HL-60 (cell line): ENCODE data around the gene DRD4.

Experiments used
- DNase-seq, 2 experiments: peaks; one replicate each; pipeline ENCODE4 v3.0.0-alpha.2; 2010 to 2020; ENCODE audit warnings: low read depth in 1 of 2, low spot score in 1 of 2
- H3K27ac ChIP-seq: fragments of 250-450 bp; sonication (Bioruptor Pico); replicated peaks from 2 replicates; pipeline ENCODE4 v1.5.1; 2020; ENCODE audit warnings: mild to moderate bottlenecking, moderate library complexity
- H3K27me3 ChIP-seq: fragments of 250-450 bp; sonication (Bioruptor Pico); 2 replicates; pipeline ENCODE4 v1.5.1; 2021; ENCODE audit warnings: mild to moderate bottlenecking, moderate library complexity; ENCODE audit not compliant: insufficient read depth, poor library complexity, severe bottlenecking
- H3K4me3 ChIP-seq: replicated peaks from 2 replicates; pipeline ENCODE4 v1.5.1; 2011; ENCODE audit warnings: mild to moderate bottlenecking, control low read depth, low read length; ENCODE audit not compliant: insufficient read depth
- GABPA ChIP-seq: IDR thresholded peaks from 2 replicates; pipeline ENCODE4 v1.6.1; 2012; ENCODE audit warnings: low read depth
- POLR2AphosphoS5 ChIP-seq: IDR thresholded peaks from 2 replicates; pipeline ENCODE4 v1.6.1; 2012; ENCODE audit warnings: low read depth
- SPI1 ChIP-seq: IDR thresholded peaks from 2 replicates; pipeline ENCODE4 v1.6.1; 2012; ENCODE audit warnings: low read depth, mild to moderate bottlenecking, borderline replicate concordance
- TF ChIP-seq, protein P1 (sequence below): IDR thresholded peaks from one replicate; pipeline ENCODE4 v1.5.1; 2011; ENCODE audit warnings: low read length, control low read depth, inconsistent platforms; ENCODE audit not compliant: insufficient read depth
- TF ChIP-seq, protein P2 (sequence below): IDR thresholded peaks from 2 replicates; pipeline ENCODE4 v1.6.1; 2012; ENCODE audit warnings: low read depth; ENCODE audit not compliant: insufficient replicate concordance

Gene DRD4

DNA sequence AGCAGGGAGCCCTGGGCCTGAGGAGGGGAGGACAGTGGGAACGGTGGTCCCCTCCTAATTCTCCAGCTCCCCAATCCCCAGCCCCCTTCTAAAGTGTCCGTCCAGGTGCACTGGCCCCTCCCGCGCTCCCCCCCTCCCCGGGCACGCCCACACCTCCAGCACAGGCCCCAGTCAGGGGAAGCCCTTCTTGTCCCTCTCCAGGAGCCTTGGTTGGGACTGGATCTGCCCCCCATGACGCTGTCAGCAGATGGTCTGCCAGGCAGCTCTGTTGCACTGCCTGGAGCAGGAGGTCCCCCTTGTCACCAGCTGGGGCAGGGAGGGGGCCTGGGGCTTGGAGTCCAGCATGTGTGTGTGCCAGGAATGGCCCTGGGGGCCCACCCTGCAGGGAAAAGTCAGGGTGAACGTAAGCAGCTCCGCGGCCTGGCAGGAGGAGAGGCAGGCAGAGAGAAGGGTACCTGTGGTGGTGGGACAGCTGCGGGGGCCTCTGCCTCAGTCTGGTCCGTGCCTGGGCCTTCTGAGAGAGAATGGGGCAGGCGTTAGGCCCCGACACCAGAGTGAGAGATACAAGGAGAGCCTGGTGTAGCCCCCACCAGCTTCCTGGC is 22.9 kb upstream of the DRD4 start:
- Histone ChIP-seq H3K4me3 (no peak overlapping the region), H3K27me3 (no peaks in the 10 kb centered on the region), H3K27ac (no peak overlapping the region)
- no peak for DNase-seq
- TF ChIP-seq GABPA, result no peak
- no peak for TF ChIP-seq POLR2AphosphoS5
- TF ChIP-seq, protein P1, sequence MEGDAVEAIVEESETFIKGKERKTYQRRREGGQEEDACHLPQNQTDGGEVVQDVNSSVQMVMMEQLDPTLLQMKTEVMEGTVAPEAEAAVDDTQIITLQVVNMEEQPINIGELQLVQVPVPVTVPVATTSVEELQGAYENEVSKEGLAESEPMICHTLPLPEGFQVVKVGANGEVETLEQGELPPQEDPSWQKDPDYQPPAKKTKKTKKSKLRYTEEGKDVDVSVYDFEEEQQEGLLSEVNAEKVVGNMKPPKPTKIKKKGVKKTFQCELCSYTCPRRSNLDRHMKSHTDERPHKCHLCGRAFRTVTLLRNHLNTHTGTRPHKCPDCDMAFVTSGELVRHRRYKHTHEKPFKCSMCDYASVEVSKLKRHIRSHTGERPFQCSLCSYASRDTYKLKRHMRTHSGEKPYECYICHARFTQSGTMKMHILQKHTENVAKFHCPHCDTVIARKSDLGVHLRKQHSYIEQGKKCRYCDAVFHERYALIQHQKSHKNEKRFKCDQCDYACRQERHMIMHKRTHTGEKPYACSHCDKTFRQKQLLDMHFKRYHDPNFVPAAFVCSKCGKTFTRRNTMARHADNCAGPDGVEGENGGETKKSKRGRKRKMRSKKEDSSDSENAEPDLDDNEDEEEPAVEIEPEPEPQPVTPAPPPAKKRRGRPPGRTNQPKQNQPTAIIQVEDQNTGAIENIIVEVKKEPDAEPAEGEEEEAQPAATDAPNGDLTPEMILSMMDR, result no peak
- TF ChIP-seq, protein P2, sequence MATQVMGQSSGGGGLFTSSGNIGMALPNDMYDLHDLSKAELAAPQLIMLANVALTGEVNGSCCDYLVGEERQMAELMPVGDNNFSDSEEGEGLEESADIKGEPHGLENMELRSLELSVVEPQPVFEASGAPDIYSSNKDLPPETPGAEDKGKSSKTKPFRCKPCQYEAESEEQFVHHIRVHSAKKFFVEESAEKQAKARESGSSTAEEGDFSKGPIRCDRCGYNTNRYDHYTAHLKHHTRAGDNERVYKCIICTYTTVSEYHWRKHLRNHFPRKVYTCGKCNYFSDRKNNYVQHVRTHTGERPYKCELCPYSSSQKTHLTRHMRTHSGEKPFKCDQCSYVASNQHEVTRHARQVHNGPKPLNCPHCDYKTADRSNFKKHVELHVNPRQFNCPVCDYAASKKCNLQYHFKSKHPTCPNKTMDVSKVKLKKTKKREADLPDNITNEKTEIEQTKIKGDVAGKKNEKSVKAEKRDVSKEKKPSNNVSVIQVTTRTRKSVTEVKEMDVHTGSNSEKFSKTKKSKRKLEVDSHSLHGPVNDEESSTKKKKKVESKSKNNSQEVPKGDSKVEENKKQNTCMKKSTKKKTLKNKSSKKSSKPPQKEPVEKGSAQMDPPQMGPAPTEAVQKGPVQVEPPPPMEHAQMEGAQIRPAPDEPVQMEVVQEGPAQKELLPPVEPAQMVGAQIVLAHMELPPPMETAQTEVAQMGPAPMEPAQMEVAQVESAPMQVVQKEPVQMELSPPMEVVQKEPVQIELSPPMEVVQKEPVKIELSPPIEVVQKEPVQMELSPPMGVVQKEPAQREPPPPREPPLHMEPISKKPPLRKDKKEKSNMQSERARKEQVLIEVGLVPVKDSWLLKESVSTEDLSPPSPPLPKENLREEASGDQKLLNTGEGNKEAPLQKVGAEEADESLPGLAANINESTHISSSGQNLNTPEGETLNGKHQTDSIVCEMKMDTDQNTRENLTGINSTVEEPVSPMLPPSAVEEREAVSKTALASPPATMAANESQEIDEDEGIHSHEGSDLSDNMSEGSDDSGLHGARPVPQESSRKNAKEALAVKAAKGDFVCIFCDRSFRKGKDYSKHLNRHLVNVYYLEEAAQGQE, result no peak
- TF ChIP-seq SPI1, result no peak

DNA sequence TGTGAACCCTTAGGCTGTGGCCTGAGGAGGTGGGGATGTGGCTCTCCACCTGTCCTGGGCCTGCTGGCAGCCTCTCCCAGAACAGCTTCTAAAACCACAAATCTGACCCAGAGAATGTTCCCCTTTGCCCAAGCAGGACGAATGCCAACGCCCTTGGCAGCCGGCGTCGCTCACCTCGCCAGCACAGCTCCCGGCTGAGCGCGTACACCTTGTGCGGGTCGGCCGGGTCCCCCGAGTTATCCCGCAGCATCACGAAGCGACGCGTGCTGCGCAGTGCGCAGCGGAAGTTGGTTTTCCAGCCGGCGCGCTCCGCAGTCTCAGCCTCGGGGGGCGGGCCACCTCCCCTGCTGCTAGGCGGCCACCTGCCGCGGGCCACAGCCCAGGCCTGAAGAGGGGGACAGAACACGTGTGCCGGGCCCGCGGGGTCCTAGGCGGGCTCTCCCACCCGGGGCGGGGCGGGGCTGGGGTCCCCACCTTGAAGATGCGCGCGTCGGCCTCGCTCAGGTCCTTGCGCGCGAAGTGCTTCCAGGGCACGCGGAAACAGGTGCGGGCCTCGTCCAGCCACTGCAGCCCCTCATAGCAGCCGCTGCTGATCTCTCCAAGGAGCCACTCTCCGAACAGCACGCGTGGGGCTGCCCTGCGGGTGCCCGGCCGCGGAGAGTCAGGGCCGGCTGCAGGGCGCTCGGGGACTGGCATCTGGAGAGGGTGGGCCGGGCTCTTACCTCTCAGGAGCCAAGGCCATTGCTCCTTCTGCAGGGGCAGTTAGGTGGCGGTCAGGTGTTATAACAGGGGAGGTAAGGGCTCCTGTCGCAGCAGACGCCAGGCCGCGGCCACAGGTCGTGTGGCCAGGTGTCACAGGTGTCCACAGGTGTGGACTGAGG is 22.2 kb upstream of the DRD4 start:
- peak overlapping the region; percentile 69 for H3K4me3 ChIP-seq
- no peaks in the 10 kb centered on the region for H3K27me3 ChIP-seq
- DNase-seq, result no peak
- TF ChIP-seq SPI1 (no peak), POLR2AphosphoS5 (no peak), GABPA (no peak)
- TF ChIP-seq, protein P1, result no peak
- TF ChIP-seq, protein P2, result no peak
- peak overlapping the region; percentile 89 for H3K27ac ChIP-seq

DNA sequence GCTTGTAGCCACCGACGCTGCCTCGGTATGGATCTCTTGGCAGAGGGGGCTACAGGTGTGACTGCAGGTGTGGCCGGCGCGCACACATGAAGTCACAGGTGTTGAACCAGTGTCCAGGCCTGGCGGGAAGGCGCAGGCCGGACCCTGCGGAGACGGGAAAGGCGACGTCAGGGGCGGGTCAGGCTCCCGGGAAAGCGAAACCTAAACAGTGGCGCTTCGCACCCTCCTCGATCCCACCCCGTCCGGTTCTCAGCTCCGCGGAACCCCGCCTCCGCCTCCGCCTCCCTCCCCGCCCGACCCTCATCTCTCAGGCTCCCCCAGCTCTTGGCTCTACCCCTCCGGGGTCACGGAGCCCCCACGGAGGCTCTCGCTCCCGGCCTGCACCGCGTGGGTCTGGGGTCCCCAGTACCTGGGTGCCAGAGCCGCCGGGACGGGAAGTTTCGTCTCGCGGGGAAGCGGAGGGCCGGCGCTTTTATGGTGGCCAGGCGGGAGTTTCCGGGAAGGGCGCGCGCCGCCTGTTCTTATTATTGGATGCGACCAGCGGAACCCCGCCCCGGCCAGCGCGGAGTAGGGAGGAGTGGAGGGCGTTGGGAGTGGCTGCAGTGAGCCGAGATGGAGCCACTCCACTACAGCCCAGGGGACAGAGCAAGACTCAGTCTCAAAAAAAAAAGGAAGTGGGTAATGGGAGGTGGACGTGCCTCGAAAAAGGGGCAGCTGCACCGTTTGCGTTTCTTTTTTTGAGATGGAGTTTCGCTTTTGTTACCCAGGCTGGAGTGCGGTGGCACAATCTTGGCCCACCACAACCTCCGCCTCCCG is 21.4 kb upstream of the DRD4 start, which contains the start of gene IRF7:
Gene IRF7, minus strand, starts transcription at position 447 of the 816 bp plus-strand sequence. CDS start 586 bp downstream, outside the sequence.
- Histone ChIP-seq H3K27me3 (no peaks in the 10 kb centered on the region), H3K4me3 (peak within 1 kb of the TSS; percentile 69), H3K27ac (peak within 1 kb of the TSS; percentile 89)
- TF ChIP-seq, protein P2, result no peak
- TF ChIP-seq, protein P1, result no peak
- TF ChIP-seq POLR2AphosphoS5 (peak; percentile 62; the same call in 1 of the 2 replicates), GABPA (peak; percentile 63; the same call in 1 of the 2 replicates), SPI1 (peak; percentile 99)
- peak; percentile 78 to 98 for DNase-seq
